Panc1 (cell line): ENCODE data around the gene TMED10. TPM values are rescaled to one million over a fixed set of nuclear protein-coding genes. Genes with fewer than 3 reads are reported as not detected.

Experiments
- ATAC-seq: fragments of 200-7000 bp; cut with Tn5 transposase; 2 replicates; pipeline ENCODE4 v1.9.1; 2020; ENCODE audit warnings: mild to moderate bottlenecking, moderate library complexity
- BruUV-seq: library from RNA; stranded (reverse); fragments of 400-500 nt; replicated peaks from 2 replicates; lab custom pipeline; 2021; lab: Mats Ljungman, UMichigan
- CTCF ChIA-PET: fragments of 300-600 bp; sonication (Branson Sonifier 250); formaldehyde crosslinking; loops from one replicate; lab custom pipeline; 2022; ENCODE audit warnings: antibody characterized with exemption; lab: Charles Lee
- POLR2A ChIA-PET: fragments of 300-600 bp; sonication (Branson Sonifier 250); formaldehyde crosslinking; loops from one replicate; lab custom pipeline; 2022; ENCODE audit warnings: antibody characterized with exemption; lab: Charles Lee
- DNase-seq: peaks from one replicate; pipeline ENCODE4 v3.0.0-alpha.2; 2010; ENCODE audit warnings: low read depth, low spot score
- H3K27ac ChIP-seq: 2 replicates; pipeline ENCODE4 v1.5.1; 2011; ENCODE audit warnings: mild to moderate bottlenecking, low read length, inconsistent platforms
- H3K27me3 ChIP-seq: fragments of 200-500 bp; sonication (Bioruptor generic); 2 replicates; pipeline ENCODE4 v1.6.0; 2014; ENCODE audit warnings: low read length, inconsistent platforms; ENCODE audit not compliant: control insufficient read depth, insufficient read depth
- H3K36me3 ChIP-seq: fragments of 200-500 bp; sonication (Bioruptor generic); 2 replicates; pipeline ENCODE4 v1.5.1; 2014; ENCODE audit warnings: inconsistent platforms, mild to moderate bottlenecking, low read length, moderate library complexity; ENCODE audit not compliant: control insufficient read depth, insufficient read depth
- H3K4me1 ChIP-seq: 2 replicates; pipeline ENCODE4 v1.5.1; 2011; ENCODE audit warnings: inconsistent platforms, mild to moderate bottlenecking, low read length, moderate library complexity; ENCODE audit not compliant: control insufficient read depth, insufficient read depth
- H3K4me3 ChIP-seq, 2 experiments: 2 replicates each; pipeline ENCODE4 v1.5.1; 2011 to 2012; ENCODE audit warnings: low read depth in 2 of 2, low read length in 2 of 2, mild to moderate bottlenecking in 2 of 2, inconsistent platforms in 1 of 2, moderate library complexity in 1 of 2
- H3K9me3 ChIP-seq: fragments of 200-500 bp; sonication (Bioruptor generic); 2 replicates; pipeline ENCODE4 v1.5.1; 2014; ENCODE audit warnings: low read depth, mild to moderate bottlenecking, inconsistent platforms, low read length, moderate library complexity; ENCODE audit not compliant: control insufficient read depth, insufficient read depth
- POLR2AphosphoS5 ChIP-seq: IDR thresholded peaks from 2 replicates; pipeline ENCODE4 v1.6.1; 2012; ENCODE audit warnings: mild to moderate bottlenecking, low read depth, low read length, moderate library complexity
- SIN3A ChIP-seq: IDR thresholded peaks from 2 replicates; pipeline ENCODE4 v1.6.1; 2012; ENCODE audit warnings: low read depth, mild to moderate bottlenecking, low read length, moderate library complexity, borderline replicate concordance; ENCODE audit not compliant: insufficient read depth
- TCF7L2 ChIP-seq: IDR thresholded peaks from 2 replicates; pipeline ENCODE4 v1.6.1; 2011; ENCODE audit warnings: mild to moderate bottlenecking, low read depth, low read length, inconsistent platforms
- in situ Hi-C: cut with HindIII; loops from 2 replicates; pipeline ENCODE4 v1.10.0; 2016; ENCODE audit warnings: low sequenced_read_pairs, low pct_unique_long_range_greater_than_20kb
- intact Hi-C: fragments of 100-400 bp; cut with micrococcal nuclease; formaldehyde crosslinking; loops from one replicate; pipeline ENCODE4 v1.10.0; 2022; ENCODE audit not compliant: unreplicated experiment
- total RNA-seq: library from RNA; stranded (reverse); gene quantifications from one replicate; pipeline ENCODE4 v1.2.1, GENCODE V29; 2021; ENCODE audit not compliant: unreplicated experiment
- TF ChIP-seq, protein P1 (sequence below): fragments of 450-650 bp; IDR thresholded peaks from 2 replicates; pipeline ENCODE4 v1.5.1; 2017; ENCODE audit warnings: mild to moderate bottlenecking
- TF ChIP-seq, protein P2 (sequence below), 2 experiments: IDR thresholded peaks; 2 replicates each; pipeline ENCODE4 v1.6.1; 2011 to 2012; ENCODE audit warnings: low read depth in 2 of 2, control low read depth in 1 of 2, low read length in 1 of 2, mild to moderate bottlenecking in 1 of 2, moderate library complexity in 1 of 2; ENCODE audit not compliant: insufficient read depth in 1 of 2

Gene TMED10
- total RNA-seq, 1 experiment from 2014 or later, result 183 TPM

DNA sequence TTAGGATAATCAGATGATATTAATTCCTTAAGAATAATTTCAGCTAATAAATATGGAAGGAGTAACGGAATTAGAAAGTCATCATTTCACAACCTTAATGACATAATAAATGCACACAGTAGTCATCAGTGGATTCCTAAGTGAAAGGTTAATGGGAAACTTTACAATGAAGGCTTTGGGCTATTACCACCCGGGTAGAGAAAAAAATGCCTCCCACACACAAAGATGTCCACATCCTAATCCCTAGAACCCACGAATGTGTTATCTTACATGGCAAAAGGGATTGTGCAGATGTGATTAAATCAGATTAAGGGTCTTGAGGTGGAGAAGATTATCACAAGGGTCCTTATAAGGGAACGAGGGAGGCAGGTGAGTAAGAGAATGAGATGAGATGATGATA, 5.6 kb downstream of the TMED10 start:
- CTCF ChIA-PET, result no interaction called here

DNA sequence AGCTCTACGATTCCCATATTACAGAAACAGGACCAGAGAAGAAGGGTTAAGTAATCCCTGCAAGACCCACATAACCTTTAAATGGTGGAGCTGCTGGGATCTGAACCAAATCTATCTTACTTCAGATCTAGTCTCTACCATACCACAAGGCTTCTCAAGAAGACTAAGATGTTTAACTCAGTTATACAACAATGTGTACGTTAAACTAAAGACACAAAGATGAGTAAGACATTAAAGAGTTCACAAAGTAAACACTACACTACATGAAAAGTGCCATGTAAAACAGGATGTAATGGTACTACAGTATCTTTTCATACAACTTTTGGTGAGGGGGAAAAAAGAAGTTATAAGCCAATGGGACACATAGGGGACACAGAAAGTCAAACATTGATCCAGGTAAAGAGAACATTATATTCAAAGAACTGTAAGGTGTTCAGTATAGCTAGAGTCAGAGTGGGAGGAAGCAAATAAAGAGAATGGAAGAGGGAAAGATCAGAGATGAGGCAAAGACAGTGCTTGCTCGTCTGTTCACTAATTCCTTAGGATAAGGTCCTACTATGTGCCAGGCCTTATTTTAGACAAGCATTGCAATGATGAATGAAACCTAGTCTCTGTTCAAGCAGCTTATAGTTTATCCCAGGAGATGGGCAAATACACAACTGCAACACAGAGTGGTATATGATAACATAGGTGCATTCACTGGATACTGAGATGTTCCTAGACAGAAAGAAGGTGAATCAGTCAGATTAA, 7.7 kb downstream of the TMED10 start:
- DNase-seq, result no peak
- H3K36me3 ChIP-seq, result no peaks in the 10 kb centered on the region
- in situ Hi-C loops (no loop called here), intact Hi-C loops (no loop called here)
- 0 out of 2 replicates have a peak, but pooled peaks cover under 1% of the 10 kb centered on the region for H3K4me1 ChIP-seq
- no peaks in the 10 kb centered on the region for H3K27me3 ChIP-seq
- H3K27ac ChIP-seq, result no peak overlapping the region
- TF ChIP-seq SIN3A, result no peak
- no peak for TF ChIP-seq TCF7L2
- TF ChIP-seq, protein P1, sequence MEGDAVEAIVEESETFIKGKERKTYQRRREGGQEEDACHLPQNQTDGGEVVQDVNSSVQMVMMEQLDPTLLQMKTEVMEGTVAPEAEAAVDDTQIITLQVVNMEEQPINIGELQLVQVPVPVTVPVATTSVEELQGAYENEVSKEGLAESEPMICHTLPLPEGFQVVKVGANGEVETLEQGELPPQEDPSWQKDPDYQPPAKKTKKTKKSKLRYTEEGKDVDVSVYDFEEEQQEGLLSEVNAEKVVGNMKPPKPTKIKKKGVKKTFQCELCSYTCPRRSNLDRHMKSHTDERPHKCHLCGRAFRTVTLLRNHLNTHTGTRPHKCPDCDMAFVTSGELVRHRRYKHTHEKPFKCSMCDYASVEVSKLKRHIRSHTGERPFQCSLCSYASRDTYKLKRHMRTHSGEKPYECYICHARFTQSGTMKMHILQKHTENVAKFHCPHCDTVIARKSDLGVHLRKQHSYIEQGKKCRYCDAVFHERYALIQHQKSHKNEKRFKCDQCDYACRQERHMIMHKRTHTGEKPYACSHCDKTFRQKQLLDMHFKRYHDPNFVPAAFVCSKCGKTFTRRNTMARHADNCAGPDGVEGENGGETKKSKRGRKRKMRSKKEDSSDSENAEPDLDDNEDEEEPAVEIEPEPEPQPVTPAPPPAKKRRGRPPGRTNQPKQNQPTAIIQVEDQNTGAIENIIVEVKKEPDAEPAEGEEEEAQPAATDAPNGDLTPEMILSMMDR, result no peak
- TF ChIP-seq POLR2AphosphoS5, result no peak
- TF ChIP-seq, protein P2, sequence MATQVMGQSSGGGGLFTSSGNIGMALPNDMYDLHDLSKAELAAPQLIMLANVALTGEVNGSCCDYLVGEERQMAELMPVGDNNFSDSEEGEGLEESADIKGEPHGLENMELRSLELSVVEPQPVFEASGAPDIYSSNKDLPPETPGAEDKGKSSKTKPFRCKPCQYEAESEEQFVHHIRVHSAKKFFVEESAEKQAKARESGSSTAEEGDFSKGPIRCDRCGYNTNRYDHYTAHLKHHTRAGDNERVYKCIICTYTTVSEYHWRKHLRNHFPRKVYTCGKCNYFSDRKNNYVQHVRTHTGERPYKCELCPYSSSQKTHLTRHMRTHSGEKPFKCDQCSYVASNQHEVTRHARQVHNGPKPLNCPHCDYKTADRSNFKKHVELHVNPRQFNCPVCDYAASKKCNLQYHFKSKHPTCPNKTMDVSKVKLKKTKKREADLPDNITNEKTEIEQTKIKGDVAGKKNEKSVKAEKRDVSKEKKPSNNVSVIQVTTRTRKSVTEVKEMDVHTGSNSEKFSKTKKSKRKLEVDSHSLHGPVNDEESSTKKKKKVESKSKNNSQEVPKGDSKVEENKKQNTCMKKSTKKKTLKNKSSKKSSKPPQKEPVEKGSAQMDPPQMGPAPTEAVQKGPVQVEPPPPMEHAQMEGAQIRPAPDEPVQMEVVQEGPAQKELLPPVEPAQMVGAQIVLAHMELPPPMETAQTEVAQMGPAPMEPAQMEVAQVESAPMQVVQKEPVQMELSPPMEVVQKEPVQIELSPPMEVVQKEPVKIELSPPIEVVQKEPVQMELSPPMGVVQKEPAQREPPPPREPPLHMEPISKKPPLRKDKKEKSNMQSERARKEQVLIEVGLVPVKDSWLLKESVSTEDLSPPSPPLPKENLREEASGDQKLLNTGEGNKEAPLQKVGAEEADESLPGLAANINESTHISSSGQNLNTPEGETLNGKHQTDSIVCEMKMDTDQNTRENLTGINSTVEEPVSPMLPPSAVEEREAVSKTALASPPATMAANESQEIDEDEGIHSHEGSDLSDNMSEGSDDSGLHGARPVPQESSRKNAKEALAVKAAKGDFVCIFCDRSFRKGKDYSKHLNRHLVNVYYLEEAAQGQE (IDR thresholded peaks at IDR 0.05; ENCODE audit: insufficient read depth in 1 of 2, low read depth in 2 of 2, low read length in 1 of 2), result no peak
- H3K9me3 ChIP-seq, result no peaks in the 10 kb centered on the region
- ChIA-PET POLR2A (interaction anchor here (0.6 kb wide), 1 partner anchor 54 kb away, joined by 4 read pairs; no protein-coding TSS in a partner anchor), CTCF (no interaction called here)
- ATAC-seq, result no peak
- H3K4me3 ChIP-seq, result no peak overlapping the region
- no TSS peak for BruUV-seq

More for the DNA sequence above, 5.6 kb downstream of the TMED10 start:
- TF ChIP-seq SIN3A (no peak), POLR2AphosphoS5 (no peak), TCF7L2 (no peak)
- TF ChIP-seq, protein P1, result no peak
- TF ChIP-seq, protein P2 (IDR thresholded peaks at IDR 0.05; ENCODE audit: insufficient read depth in 1 of 2, low read depth in 2 of 2, low read length in 1 of 2), result no peak
- no TSS peak for BruUV-seq
- H3K9me3 ChIP-seq, result no peaks in the 10 kb centered on the region
- H3K36me3 ChIP-seq, result no peaks in the 10 kb centered on the region
- intact Hi-C loops, result no loop called here
- H3K4me1 ChIP-seq, result 0 out of 2 replicates have a peak, but pooled peaks cover 6% of the 10 kb centered on the region
- no peak for ATAC-seq
- POLR2A ChIA-PET, result no interaction called here
- no peak overlapping the region for H3K27ac ChIP-seq
- DNase-seq, result no peak
- in situ Hi-C loops, result no loop called here
- no peak overlapping the region for H3K4me3 ChIP-seq
- no peaks in the 10 kb centered on the region for H3K27me3 ChIP-seq
